HEK293 (cell line): ENCODE measurements around the gene LMAN2L.

Experiments
- FEZF1 ChIP-seq: fragments of 450-650 bp; formaldehyde crosslinking; IDR thresholded peaks from 2 replicates; pipeline ENCODE4 v1.5.1; 2016; ENCODE audit warnings: missing biosample characterization, missing genetic modification characterization
- KLF9 ChIP-seq: fragments of 450-650 bp; formaldehyde crosslinking; IDR thresholded peaks from 2 replicates; pipeline ENCODE4 v1.5.1; 2016; ENCODE audit warnings: missing biosample characterization, missing genetic modification characterization, low read depth
- MYNN ChIP-seq: fragments of 450-650 bp; formaldehyde crosslinking; IDR thresholded peaks from 2 replicates; pipeline ENCODE4 v1.5.1; 2016; ENCODE audit warnings: missing biosample characterization, missing genetic modification characterization, borderline replicate concordance
- PRDM1 ChIP-seq: fragments of 450-650 bp; formaldehyde crosslinking; IDR thresholded peaks from 2 replicates; pipeline ENCODE4; 2016; ENCODE audit warnings: missing biosample characterization, missing genetic modification characterization
- PRDM2 ChIP-seq: fragments of 450-650 bp; formaldehyde crosslinking; IDR thresholded peaks from 2 replicates; pipeline ENCODE4 v1.5.1; 2016; ENCODE audit warnings: missing biosample characterization, missing genetic modification characterization, borderline replicate concordance
- SP7 ChIP-seq: fragments of 450-650 bp; formaldehyde crosslinking; IDR thresholded peaks from 2 replicates; pipeline ENCODE4 v1.5.1; 2016; ENCODE audit warnings: missing biosample characterization, missing genetic modification characterization
- ZBTB17 ChIP-seq: fragments of 450-650 bp; formaldehyde crosslinking; IDR thresholded peaks from 2 replicates; pipeline ENCODE4 v1.5.1; 2016; ENCODE audit warnings: missing biosample characterization, missing genetic modification characterization
- ZEB2 ChIP-seq: fragments of 450-650 bp; formaldehyde crosslinking; IDR thresholded peaks from 2 replicates; pipeline ENCODE4 v1.5.1; 2016; ENCODE audit warnings: missing biosample characterization, missing genetic modification characterization
- ZNF157 ChIP-seq: fragments of 450-650 bp; formaldehyde crosslinking; IDR thresholded peaks from 2 replicates; pipeline ENCODE4 v1.5.1; 2016; ENCODE audit warnings: missing biosample characterization, missing genetic modification characterization
- ZNF16 ChIP-seq: fragments of 450-650 bp; formaldehyde crosslinking; IDR thresholded peaks from 2 replicates; pipeline ENCODE4 v1.5.1; 2016; ENCODE audit warnings: low read depth, missing biosample characterization, missing genetic modification characterization
- ZNF175 ChIP-seq: fragments of 450-650 bp; formaldehyde crosslinking; IDR thresholded peaks from 2 replicates; pipeline ENCODE4 v1.5.1; 2016; ENCODE audit warnings: missing biosample characterization, missing genetic modification characterization
- ZNF2 ChIP-seq: fragments of 450-650 bp; formaldehyde crosslinking; IDR thresholded peaks from 2 replicates; pipeline ENCODE4 v1.5.1; 2016; ENCODE audit warnings: missing biosample characterization, missing genetic modification characterization
- ZNF23 ChIP-seq: fragments of 450-650 bp; formaldehyde crosslinking; IDR thresholded peaks from 2 replicates; pipeline ENCODE4 v1.5.1; 2016; ENCODE audit warnings: missing biosample characterization, missing genetic modification characterization, borderline replicate concordance
- ZNF280C ChIP-seq: fragments of 450-650 bp; formaldehyde crosslinking; IDR thresholded peaks from 2 replicates; pipeline ENCODE4 v1.5.1; 2016; ENCODE audit warnings: missing biosample characterization, missing genetic modification characterization
- ZNF398 ChIP-seq: fragments of 450-650 bp; formaldehyde crosslinking; IDR thresholded peaks from 2 replicates; pipeline ENCODE4 v1.5.1; 2017; ENCODE audit warnings: missing biosample characterization, missing genetic modification characterization
- ZNF560 ChIP-seq: fragments of 450-650 bp; formaldehyde crosslinking; IDR thresholded peaks from 2 replicates; pipeline ENCODE4 v1.5.1; 2017; ENCODE audit warnings: missing biosample characterization, missing genetic modification characterization, borderline replicate concordance
- ZNF629 ChIP-seq: fragments of 450-650 bp; formaldehyde crosslinking; IDR thresholded peaks from 2 replicates; pipeline ENCODE4 v1.5.1; 2017; ENCODE audit warnings: missing biosample characterization, missing genetic modification characterization
- ZNF670 ChIP-seq: fragments of 450-650 bp; formaldehyde crosslinking; IDR thresholded peaks from 2 replicates; pipeline ENCODE4 v1.5.1; 2016; ENCODE audit warnings: missing biosample characterization, missing genetic modification characterization, low read depth
- ZNF677 ChIP-seq: fragments of 450-650 bp; IDR thresholded peaks from 2 replicates; pipeline ENCODE4 v1.5.0; 2018; ENCODE audit warnings: missing biosample characterization, mild to moderate bottlenecking, missing genetic modification characterization, moderate library complexity
- ZSCAN18 ChIP-seq: fragments of 450-650 bp; formaldehyde crosslinking; IDR thresholded peaks from 2 replicates; pipeline ENCODE4 v1.5.1; 2016; ENCODE audit warnings: missing biosample characterization, missing genetic modification characterization
- ZSCAN4 ChIP-seq: fragments of 450-650 bp; formaldehyde crosslinking; IDR thresholded peaks from 2 replicates; pipeline ENCODE4 v1.5.1; 2017; ENCODE audit warnings: missing biosample characterization, missing genetic modification characterization

LMAN2L gene

GRCh38 chr2:96760036-96760985, 20.4 kb upstream of the LMAN2L start, which contains the start of gene CNNM4 (continued):
- TF ChIP-seq ZNF398 (tag by site-specific recombination) (no peak), ZNF2 (tag by site-specific recombination) (no peak), ZNF23 (no peak), ZNF175 (tag by site-specific recombination) (no peak), ZNF677 (tag by site-specific recombination) (no peak), ZNF670 (no peak), ZNF560 (no peak), KLF9 (tag by site-specific recombination) (peak; percentile 62), ZNF280C (tag by site-specific recombination) (no peak), ZNF16 (no peak), PRDM2 (tag by site-specific recombination) (no peak), ZSCAN4 (tag by site-specific recombination) (no peak), SP7 (tag by site-specific recombination) (0 out of 2 replicates have a peak, but pooled peaks have one; percentile 11), ZEB2 (tag by site-specific recombination) (no peak), PRDM1 (tag by site-specific recombination) (0 out of 2 replicates have a peak, but pooled peaks have one; percentile 27), ZBTB17 (no peak; the same call in 1 of the 2 replicates), ZNF157 (tag by site-specific recombination) (no peak), ZSCAN18 (tag by site-specific recombination) (no peak), FEZF1 (tag by site-specific recombination) (peak; percentile 49; the same call in 1 of the 2 replicates), ZNF629 (tag by site-specific recombination) (no peak), MYNN (tag by site-specific recombination) (no peak)
